NCI-H460 (cell line): ENCODE results near the gene PCDH9. TPM values are rescaled to one million over a fixed set of nuclear protein-coding genes. Genes with fewer than 3 reads are reported as not detected.

Experiments
- DNase-seq: peaks from one replicate; pipeline ENCODE4 v3.0.0-alpha.2; 2016; ENCODE audit warnings: low read depth; ENCODE audit errors: extremely low read depth
- total RNA-seq: library from RNA; depleted of rRNA; stranded (reverse); fragments of >200 nt; shearing (Covaris generic); gene quantifications from 2 replicates; pipeline ENCODE4 v1.2.3, GENCODE V29; 2014

The PCDH9 gene
- total RNA-seq, 1 experiment from 2014 or later = 3.0 TPM

- DNase-seq = no peak
Measured at GRCh38 chr13:66375756-66376155, 854.4 kb downstream of the PCDH9 start.

GRCh38 chr13:66369666-66370065 is 860.5 kb downstream of the PCDH9 start:
- no peak for DNase-seq

- no peak for DNase-seq
Measured at GRCh38 chr13:66367356-66367755, 862.8 kb downstream of the PCDH9 start.

- DNase-seq = no peak
Measured at GRCh38 chr13:66365101-66365500, 865.0 kb downstream of the PCDH9 start.

- DNase-seq = no peak
Measured at GRCh38 chr13:66364346-66364745, 865.8 kb downstream of the PCDH9 start.

- DNase-seq = no peak
Measured at GRCh38 chr13:66362485-66362884, 867.7 kb downstream of the PCDH9 start.

- DNase-seq = no peak
Measured at GRCh38 chr13:66359910-66360552, 870.1 kb downstream of the PCDH9 start.

- DNase-seq = no peak
Measured at GRCh38 chr13:66359393-66359792, 870.7 kb downstream of the PCDH9 start.

- DNase-seq = no peak
Measured at GRCh38 chr13:66358564-66358963, 871.6 kb downstream of the PCDH9 start.

GRCh38 chr13:66357463-66357862 is 872.7 kb downstream of the PCDH9 start:
- no peak for DNase-seq

GRCh38 chr13:66354879-66355751 is 875.0 kb downstream of the PCDH9 start:
- DNase-seq = no peak

- no peak for DNase-seq
Measured at GRCh38 chr13:66353664-66354063, 876.5 kb downstream of the PCDH9 start.

- DNase-seq = no peak
Measured at GRCh38 chr13:66349966-66350365, 880.2 kb downstream of the PCDH9 start.

- DNase-seq = no peak
Measured at GRCh38 chr13:66348745-66349690, 881.1 kb downstream of the PCDH9 start.

GRCh38 chr13:66347486-66348117 is 882.5 kb downstream of the PCDH9 start:
- no peak for DNase-seq

GRCh38 chr13:66345971-66346370 is 884.2 kb downstream of the PCDH9 start:
- DNase-seq = no peak

- no peak for DNase-seq
Measured at GRCh38 chr13:66345518-66345810, 884.7 kb downstream of the PCDH9 start.

- no peak for DNase-seq
Measured at GRCh38 chr13:66344805-66345517, 885.2 kb downstream of the PCDH9 start.

GRCh38 chr13:66343224-66343828 is 886.8 kb downstream of the PCDH9 start:
- DNase-seq = no peak
